HG02884 (cell line): Measurements from ENCODE around the gene PLCD1.

Experiments
- ATAC-seq: cut with Tn5 transposase; IDR thresholded peaks from one replicate; pipeline ENCODE4 v1.9.1; 2021; ENCODE audit warnings: mild to moderate bottlenecking, moderate library complexity; ENCODE audit not compliant: unreplicated experiment

PLCD1 gene

DNA sequence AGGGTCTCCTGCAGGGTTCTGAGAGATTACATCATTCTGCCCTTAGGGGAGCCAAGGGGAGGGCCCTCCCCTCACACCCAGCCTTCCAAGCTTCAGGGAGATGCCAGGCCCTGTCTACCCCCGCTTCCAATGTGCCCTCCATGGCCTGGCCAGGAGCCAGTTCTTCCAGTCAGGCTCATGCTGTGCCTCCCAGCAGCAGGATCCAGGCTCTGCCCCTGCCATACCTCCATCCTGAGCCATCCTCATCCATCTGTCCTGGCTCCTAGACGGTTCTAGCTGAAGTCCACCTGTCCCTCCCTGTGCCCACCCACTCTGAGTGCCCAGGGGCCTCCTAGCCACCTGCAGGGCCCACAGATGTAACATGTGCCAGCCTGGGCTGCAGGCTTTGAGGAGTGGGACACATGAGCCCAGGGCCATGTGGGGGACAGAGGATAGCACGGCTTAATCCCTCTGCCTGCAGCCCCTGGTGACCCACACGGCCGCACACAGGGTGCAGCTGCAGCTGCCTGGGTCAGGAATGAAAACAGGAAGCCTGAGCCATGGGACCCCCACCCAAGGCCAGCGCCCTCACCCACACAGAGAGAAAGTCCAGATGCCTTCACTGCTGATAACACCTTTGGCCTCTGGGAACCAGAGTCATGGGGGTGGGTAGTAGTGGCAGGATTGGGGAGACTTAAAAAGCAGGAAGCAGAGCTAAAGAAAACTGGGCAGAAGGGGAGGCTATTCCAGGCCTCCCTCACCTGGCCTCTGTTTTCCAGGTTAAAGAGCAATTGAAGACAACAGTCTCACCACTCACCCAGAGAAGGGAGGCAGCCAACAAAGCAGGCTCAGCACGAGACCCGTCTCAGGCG is 11.8 kb downstream of the PLCD1 start:
- no peak for ATAC-seq

DNA sequence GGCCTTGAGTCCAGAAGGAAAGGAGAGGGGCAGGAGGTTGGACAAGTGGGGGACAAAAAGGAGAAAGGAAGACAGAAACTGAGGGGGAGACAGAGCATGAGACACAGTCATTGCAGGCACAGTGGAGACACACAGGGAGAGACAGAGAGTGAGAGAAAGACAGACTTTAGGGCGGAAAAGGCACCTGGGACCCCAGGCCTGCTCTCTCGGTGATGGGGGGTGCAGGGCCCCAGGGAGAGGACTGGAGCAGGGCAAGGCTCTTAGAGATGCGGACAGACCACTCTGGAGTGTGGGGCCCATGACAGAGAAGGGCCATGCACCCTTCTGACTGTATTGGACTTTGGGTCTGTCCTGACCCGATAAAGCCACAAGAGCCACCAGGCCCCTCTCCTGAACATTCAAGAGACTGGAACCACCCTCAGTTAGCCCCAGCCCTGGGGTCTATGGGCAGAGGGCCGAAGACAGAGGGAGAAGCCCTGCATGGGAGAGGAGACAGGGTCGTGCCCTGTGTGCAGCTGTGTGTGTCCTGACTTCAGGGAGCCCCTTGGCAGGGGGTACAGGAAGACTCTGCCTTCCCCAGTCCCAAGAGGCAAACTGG is 12.5 kb downstream of the PLCD1 start:
- ATAC-seq: no peak

DNA sequence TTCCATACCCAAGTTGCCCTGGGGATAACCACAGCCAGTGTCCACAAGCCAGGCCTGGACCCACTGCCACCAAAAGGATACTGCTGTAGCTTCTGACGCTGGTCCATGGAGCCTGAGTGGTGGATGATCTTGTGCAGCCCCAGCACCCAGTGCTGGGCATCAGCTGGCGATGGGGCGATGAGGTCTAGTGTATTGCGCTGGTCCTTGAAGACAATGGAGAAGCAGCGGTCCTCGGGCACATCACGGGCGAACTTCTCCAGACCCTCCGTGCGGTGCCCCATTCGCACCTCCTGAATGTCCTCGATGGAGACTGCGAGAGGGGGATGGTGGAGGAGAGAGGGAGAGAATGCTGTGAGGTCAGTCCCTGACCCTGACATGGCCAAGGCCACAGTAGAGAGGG is 13.0 kb downstream of the PLCD1 start:
- no peak for ATAC-seq

DNA sequence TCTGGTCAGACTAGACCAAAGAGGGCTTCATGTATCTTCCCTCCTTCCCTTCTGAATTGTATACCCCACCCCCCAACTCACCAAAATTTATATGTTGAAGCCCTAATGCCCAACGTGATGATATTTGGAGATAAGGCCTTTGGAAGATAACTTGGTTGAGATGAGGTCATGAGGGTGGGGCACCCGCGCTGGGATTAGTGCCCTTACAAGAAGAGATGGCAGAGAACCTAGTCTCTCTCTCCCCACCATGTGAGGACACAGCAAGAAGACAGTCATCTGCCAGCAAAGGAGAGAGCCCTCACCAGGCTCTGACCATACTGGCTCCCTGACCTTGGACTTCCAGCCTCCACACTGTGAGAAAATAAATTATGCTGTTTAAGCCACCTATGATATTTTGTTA is 13.5 kb downstream of the PLCD1 start:
- ATAC-seq: no peak

DNA sequence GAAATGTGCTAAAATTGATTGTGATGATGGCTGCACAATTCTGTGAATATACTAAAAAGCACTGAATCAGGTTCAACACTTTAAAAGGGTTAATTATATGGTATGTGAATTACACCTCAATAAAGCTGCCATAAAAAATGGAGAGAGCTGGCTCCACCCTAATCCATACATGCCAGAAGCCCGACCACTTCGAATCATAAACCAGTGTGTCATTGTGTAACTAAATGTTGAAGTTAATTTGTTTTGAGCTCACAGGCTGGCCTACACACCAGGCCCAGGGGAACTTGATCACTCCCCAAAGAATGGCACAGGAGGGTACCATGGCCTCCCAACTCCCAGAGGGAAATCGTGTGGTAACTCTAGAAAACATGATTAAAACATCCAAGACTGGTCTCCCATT is 14.0 kb downstream of the PLCD1 start:
- ATAC-seq: no peak

DNA sequence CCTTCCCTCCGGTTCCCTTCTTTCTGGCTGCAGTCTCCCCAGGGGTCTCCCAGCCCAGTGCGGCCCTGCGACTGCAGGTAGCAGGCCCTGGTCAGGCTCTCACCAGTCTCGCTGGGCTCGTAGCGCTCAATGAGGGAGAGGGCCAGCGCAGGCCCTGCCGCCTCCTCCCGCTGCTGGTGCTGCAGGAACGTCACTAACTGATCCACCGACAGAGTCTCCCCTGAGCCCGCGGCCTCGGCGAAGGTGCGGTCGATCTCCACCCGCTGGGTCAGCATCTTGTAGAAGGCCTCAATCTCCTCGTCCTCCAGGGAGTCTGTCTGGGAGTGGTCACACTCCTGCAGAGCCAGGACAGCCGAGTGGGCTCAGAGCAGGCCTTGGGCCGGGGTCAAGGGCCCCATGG is 18.3 kb downstream of the PLCD1 start:
- no peak for ATAC-seq

DNA sequence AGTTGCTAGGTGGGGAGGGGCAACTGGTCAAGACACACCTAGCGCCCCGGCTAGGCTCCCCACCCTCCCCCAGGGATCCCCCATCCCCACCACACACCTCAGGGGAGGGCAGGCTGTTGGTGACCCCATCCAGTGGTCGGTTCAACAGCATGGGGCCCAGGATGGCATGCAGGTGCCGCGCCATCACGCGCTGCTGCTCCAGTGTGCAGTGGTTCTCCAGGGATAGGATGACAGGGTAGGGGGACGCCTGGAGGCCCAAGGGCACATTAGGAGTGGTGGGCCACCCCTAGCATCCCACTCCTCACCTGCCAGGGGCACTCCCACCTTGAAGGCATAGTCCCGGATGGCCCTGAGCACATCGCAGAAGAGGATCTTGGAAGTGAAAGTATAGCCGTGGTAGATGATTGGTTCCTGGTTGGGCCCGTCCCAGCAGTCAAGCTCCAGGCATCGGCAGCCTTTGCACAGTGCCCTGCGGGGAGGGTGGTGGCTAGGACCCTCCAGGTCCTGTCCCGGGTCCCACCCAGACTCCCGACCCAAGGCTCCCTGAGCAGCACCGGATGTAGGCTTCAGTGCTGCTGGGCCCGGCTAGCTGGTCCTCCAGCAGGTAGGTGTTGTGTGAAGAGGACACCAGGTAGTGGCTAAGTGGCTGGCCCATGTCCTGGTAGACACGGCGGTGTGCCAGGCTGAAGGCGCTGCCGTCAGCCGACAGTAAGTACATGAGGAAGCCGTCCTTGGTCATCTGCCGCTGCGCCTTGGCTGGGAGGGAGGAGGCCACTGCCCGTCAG is 19.4 kb downstream of the PLCD1 start:
- ATAC-seq: no peak

DNA sequence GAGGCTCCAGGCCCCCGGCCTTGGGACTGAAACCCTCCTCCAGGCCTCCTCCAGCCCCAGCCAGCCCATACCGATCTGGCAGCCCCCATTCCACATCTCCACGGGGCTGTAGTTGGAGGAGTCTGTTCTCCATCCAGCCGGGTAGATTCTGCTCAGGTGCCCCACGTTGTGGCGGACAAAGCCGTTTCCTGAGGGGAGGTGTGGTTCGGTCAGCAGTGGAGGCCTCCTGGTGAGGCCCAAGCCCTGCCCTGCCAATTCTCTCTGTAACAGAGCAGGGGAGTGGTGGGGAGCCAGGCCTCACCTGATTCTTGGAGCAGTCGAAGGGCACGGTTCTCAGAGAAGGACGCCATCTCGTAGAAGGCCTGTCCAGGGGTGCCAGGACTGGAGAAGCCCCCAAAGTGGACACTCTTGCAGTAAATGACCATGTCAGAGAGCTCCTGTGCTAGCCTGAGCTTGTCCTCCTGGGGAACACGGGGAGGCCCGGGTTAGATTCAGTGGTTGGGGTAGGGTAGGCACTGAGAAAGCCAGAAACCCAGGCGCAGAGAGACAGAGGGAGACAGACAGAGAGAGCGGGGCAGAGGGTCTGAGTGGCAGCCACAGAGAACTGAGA is 20.4 kb downstream of the PLCD1 start:
- no peak for ATAC-seq

DNA sequence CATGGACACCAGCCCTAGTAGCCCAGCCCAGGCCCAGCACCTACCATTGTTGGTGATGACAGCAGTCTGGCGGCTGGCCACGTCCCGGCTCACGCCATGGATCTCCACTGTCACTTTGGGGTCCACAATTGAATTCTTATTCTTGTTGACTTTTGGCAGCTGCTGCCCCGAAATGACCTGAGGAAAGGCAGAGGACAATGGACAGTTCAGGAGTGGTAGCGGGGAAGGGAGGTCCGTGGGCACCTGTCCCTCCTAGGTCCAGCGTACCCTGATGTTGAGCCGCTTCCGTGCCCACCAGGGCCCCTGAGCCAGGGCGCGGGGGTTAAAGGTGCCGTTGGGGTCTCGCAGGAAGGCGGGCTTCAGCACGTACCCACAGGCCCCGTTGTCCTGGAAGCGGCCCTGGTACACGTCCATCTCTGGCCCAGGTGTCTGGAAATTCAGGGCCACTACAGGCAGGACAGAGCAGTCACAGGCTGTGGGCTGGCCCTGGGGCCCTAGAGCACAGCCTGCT is 21.2 kb downstream of the PLCD1 start:
- no peak for ATAC-seq

DNA sequence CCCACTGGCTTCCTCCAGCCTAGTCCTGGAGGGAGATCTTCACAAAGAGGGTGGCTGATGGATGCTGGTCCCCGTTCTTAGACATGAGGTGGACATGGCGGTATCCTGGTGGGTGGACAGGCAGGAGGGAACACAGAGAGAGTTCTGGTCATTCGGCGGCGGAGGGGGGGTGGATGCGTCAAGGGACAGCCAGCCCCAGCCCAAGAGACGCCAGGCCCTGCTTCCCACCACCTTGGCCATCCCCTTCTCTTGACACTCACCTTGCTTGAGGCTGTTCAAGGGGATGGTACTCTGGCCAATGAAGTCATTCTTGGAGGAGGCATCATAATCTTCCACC is 21.7 kb downstream of the PLCD1 start:
- ATAC-seq: no peak

DNA sequence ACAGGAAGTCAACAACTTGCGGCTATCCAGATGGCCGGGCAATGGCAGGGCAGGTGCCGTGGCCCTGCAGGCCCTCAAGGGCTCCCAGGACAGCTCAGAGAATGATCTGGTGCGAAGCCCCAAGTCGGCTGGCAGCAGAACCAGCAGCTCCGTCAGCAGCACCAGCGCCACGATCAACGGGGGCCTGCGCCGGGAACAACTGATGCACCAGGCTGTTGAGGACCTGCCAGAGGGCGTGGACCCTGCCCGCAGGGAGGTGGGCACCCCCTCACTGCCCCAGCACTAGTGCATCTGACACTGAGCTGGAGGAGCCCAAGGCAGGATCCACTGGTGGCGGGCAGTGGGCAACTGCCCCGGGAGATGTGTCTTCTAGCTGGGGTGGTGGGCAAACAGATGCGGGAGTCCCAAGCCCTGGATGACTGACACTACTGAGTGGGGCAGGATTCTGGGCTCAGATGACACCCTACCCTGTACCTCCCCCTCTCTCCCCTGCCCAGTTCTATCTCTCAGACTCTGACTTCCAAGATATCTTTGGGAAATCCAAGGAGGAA is 22.9 kb downstream of the PLCD1 start:
- no peak for ATAC-seq

DNA sequence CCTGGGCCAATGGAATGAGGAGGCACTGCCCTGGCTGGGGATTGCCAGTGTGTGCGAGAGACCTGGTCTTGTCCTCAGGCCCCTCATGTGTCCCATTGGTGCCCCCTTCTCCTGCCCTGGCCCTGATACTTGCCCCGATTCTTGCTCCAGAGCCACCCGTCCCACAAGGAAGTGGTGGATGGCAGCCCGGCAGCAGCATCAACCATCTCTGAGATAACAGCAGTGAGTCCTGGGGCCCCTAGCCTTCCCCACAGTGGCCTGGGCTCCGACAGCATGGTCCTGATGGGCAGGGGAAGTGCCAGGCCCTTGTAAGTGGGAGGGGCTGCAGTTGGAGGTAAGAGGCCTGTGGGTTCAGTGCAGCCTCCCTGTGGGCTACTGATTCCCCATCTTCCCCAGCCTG is 23.4 kb downstream of the PLCD1 start:
- no peak for ATAC-seq

DNA sequence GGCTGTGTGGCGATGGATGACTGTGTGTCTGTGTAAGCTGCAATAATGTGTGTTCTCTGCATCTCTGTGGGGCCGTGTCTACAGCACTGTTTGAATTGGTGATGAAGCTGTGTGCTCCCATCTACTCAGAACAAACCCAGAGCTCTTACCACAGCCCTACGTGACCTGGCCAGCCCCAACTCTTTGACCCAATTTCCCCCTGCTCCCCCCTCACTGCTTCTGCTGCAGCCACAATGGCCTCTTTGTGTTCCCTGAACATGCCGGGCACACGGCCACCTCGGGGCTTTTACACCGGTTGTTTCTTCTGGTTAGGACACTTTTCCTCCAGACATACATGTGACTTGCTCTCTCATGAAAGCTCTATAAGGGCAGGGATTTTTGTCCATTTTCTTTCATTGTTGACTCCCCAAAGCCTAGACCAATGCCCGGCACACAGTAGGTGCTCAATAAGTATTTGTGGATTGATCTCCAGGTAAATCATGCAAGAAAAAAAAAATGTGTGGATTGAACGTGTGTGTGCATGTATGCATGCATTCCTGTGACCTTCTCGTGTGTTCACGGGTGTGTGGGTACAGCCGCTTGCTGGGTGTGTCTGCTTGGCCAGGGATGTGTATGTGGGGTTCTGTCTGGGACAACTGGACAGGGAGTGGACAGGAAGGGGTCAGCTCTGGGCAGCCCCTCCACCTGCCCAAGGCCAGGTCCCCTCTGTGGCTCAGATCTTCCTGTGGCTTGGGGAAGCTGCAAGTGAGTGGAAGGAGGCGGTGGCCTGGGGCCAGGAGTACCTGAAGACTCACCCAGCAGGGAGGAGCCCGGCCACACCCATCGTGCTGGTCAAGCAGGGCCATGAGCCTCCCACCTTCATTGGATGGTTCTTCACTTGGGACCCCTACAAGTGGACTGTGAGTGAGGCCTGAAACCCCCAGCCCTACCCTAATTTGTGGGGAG is 24.1 kb downstream of the PLCD1 start:
- ATAC-seq: no peak

DNA sequence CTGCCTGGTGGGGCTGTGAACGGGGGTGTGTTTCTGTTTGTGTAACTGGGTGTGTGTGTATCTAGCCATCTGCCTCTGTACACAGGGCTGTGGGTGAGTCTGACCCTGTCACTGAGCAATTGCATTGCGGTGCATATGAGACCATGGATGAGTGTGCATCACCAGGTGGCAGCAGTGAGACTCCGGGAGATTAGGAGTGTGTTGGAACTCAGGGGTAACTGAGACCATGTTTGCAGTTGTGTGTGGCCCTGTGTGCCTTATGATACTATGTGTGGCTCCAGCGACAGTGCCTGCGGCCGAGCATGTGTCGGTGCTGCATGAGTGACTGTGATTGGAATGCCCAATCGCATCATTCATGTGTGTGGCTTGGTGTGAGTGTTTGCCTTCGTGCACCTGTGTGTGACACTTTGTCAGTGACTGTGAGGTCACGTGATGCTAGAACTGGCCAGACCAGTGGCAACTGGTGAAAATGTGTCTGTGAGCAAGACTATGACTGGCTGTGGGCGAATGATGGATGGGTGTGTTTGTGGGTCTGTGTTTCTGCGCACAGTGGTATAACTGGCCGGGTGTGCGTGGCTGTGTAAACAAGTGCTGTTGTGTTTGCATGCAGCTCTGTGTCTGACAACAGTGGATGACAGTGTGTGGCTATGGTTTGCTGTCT is 24.9 kb downstream of the PLCD1 start:
- ATAC-seq: peak; percentile 51

DNA sequence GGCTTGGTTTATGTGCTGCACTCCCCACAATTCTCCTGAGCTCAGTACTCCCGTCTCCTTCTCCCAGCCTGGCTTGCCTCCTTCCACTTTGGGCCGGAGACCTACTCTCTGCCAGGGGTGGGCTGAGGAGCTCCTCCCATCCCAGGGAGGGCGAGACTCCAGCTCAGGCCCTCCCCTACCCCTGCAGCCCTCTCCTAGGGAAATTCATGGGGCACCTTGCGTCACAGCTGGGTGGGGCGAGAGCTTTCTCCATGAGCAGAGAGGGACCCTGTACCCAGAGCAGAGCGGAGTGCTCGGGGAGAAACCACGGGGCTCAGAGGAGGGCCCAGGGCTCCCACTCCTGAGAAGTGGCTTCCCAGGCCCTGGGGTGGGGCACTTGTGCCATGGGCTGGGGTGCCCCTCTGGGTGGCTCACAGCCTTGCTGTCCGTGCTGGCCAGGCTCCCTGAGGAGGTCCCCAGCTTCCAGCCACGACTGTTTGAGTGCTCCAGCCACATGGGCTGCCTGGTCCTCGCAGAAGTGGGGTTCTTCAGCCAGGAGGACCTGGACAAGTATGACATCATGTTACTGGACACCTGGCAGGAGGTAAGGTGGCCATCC is 25.5 kb downstream of the PLCD1 start:
- no peak for ATAC-seq

DNA sequence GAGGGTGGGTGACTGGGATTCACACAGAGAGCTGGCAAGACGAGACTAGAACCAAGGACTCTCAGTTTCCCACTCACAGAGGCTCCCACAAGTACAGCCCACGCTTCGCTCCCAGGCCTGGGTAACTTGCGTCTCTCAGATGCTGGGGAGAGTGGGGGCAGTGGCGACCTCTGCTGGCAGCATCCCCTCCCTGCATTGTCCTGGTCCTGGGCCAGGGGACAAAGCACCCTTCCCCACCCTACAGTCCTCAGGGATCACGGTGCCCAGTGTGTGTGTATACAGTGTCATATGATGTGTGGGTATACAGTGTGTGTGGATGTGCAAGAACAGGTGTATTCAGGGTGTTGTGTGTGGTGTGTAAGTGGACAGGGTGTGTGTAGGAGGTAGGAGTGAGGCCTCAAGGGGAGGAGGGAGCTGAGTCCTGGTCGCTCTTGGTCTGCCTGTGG is 26.0 kb downstream of the PLCD1 start:
- ATAC-seq: no peak

DNA sequence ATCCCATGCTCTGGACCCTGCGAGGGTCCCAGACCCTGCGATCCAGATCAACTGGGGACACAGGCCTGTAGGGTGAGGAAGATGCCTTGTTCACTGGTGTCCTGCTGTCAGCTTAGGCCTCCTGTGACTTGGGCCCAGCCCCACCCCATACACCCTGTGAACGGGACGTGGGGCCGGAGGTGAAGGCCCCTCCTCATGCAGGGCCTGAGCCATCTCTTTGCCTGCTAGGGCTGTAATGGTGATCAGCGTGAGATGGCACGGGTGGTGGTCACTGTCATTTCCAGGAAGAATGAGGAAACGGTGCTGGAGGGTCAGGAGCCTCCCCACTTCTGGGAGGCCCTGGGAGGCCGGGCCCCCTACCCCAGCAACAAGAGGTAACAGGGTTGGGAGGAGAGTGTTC is 26.5 kb downstream of the PLCD1 start:
- ATAC-seq: no peak

DNA sequence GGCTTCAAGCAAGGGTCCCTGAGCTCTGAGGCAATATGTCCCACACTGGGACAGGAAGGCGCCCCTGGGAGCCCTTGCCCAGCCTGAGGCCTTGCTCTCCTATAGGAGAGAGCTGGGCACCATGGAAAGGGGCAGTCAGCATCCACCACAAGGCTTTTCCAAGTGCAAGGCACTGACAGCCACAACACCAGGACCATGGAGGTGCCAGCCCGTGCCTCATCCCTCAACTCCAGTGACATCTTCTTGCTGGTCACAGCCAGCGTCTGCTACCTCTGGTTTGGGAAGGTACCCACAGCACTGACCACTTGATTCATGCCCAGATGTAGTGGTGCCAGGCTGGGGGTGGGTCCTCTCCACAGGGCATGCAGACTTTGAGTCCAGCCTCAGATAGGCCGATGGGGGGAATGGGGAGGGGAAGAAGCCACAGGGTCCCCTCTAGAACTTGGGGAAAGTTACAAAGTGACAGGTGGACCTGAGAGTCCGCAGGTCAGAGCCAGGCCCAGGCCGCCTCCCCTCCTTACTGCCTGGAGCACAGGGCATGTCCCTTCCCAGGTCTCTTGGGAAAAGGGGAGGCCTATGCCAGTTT is 27.1 kb downstream of the PLCD1 start:
- no peak for ATAC-seq
